Fibroblast of the aortic adventitia (primary cell): Measurements from ENCODE around the gene RUNDC3A. TPM values are rescaled to one million over a fixed set of nuclear protein-coding genes. Genes with fewer than 3 reads are reported as not detected.
A peak's percentile ranks its signal among the peaks of the same experiment; 100 is the strongest.

ENCODE experiments used
- DNase-seq: peaks from one replicate; pipeline ENCODE4 v3.0.0-alpha.2; 2010; ENCODE audit warnings: low read depth
- H3K4me3 ChIP-seq: 2 replicates; pipeline ENCODE4 v1.5.1; 2011; ENCODE audit warnings: low read depth, mild to moderate bottlenecking, control low read depth, low read length, moderate library complexity
- total RNA-seq: library from RNA; depleted of rRNA; stranded (reverse); fragments of >200 nt; gene quantifications from 2 replicates; pipeline ENCODE4 v1.2.3, GENCODE V29; 2012; ENCODE audit warnings: low replicate concordance
- TF ChIP-seq, protein P1 (sequence below): IDR thresholded peaks from 2 replicates; pipeline ENCODE4 v1.5.1; 2011; ENCODE audit warnings: mild to moderate bottlenecking, low read length, control low read depth, inconsistent platforms; ENCODE audit not compliant: insufficient read depth

RUNDC3A gene
- total RNA-seq, 1 donor: not detected

DNA sequence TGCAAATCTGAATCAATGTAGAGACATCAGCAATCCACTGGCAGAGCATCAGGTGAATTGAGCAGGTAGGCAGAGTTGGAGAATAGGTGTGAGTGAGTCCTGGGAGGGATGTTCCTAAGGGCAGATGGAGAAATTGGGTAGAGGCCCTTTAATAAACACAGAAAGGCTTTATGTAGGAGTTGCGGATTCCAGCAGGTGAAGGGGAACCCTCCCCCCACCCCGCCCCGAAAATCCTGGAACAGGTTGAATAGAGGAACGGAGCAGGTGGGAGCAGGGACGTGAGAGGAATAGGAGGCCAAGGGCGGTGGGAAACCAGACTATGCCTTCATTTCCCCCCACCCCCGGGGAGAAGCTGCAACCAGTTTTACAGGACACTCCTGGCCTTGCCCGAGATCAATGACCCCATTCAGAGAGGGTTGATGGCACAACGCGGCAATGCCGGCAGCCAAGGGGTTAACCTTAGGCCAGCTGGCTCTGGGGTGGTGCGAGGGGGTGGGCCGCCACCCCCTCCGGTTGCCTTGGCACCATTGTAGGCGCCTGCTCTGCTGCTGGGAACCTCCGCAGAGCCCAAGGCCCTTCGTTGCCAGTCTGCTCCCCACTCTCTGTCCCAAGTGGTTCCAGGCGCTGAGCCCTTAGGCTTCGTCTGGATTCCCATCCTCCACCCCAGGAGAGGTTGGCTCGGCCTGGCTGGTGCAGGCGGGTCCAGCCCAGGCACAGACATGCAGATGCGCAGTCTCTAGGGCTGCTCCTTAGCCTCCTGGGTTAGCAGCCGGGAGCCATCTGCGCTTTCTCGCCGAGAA, 814 bp upstream of the RUNDC3A start:
- DNase-seq: peak; percentile 37
- TF ChIP-seq, protein P1, sequence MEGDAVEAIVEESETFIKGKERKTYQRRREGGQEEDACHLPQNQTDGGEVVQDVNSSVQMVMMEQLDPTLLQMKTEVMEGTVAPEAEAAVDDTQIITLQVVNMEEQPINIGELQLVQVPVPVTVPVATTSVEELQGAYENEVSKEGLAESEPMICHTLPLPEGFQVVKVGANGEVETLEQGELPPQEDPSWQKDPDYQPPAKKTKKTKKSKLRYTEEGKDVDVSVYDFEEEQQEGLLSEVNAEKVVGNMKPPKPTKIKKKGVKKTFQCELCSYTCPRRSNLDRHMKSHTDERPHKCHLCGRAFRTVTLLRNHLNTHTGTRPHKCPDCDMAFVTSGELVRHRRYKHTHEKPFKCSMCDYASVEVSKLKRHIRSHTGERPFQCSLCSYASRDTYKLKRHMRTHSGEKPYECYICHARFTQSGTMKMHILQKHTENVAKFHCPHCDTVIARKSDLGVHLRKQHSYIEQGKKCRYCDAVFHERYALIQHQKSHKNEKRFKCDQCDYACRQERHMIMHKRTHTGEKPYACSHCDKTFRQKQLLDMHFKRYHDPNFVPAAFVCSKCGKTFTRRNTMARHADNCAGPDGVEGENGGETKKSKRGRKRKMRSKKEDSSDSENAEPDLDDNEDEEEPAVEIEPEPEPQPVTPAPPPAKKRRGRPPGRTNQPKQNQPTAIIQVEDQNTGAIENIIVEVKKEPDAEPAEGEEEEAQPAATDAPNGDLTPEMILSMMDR: no peak
- peak overlapping the region; percentile 62 for H3K4me3 ChIP-seq

DNA sequence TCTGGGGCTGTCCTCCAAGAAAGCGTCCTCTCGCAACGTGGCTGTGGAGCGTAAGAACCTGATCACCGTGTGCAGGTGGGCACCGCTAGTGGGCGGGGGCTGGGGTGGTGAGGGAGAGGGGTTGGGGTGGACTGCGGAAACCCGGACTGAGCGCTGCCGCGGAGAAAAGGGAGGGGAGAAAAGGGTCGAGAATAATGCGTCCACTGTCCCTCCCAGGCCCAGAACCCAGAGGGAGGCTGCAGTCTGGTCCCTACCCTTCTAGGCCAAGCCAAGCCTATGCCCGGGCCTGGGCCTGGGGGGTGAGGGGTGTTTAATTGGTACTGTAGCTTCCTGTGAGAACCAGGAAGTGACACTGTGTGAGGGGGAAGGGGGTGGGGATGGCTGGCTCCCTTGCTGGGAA, 464 bp downstream of the RUNDC3A start:
- no peak for DNase-seq
- no peak overlapping the region for H3K4me3 ChIP-seq
- TF ChIP-seq, protein P1: no peak

DNA sequence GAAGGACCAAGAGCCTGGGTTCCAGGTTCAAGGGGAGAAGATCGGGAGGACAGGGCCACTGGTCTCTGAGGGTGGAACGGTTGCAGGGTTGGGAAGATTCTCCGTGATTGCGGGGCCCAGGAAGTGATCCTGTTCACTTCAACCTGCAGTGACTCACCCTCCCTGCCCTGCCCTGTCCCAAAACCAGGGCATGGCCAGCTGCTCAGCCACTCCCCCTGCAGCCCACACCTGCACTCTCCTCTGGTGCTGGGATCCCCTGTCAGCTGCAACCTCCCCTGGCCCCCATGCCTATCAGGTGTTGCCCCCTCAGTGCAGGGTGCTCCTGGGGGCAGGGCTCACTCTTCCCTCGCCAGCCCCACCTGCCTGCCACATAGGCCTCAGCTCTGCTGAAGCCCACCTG, 1.1 kb downstream of the RUNDC3A start:
- DNase-seq: no peak
- TF ChIP-seq, protein P1: no peak
- no peak overlapping the region for H3K4me3 ChIP-seq

DNA sequence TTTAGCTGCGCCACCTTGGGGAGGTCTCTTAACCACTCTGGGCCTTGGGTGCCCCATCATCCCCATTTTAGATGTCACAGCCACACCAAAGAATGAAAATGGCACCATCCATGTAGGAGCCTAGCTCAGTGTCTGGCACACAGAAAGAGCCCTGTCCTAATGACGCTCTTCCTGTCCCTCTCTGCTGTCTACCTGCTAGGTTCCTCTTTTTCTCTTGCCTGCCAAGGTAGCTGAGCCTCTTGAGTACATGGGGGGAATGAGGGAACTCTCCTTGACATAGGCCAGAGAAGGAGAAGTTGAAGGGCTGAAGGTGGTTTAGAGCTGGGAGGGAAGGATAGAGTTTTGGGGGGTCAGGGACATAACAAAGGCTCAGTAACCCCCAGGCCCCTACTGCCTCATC, 1.8 kb downstream of the RUNDC3A start:
- no peak for DNase-seq
- no peak overlapping the region for H3K4me3 ChIP-seq
- TF ChIP-seq, protein P1: no peak

DNA sequence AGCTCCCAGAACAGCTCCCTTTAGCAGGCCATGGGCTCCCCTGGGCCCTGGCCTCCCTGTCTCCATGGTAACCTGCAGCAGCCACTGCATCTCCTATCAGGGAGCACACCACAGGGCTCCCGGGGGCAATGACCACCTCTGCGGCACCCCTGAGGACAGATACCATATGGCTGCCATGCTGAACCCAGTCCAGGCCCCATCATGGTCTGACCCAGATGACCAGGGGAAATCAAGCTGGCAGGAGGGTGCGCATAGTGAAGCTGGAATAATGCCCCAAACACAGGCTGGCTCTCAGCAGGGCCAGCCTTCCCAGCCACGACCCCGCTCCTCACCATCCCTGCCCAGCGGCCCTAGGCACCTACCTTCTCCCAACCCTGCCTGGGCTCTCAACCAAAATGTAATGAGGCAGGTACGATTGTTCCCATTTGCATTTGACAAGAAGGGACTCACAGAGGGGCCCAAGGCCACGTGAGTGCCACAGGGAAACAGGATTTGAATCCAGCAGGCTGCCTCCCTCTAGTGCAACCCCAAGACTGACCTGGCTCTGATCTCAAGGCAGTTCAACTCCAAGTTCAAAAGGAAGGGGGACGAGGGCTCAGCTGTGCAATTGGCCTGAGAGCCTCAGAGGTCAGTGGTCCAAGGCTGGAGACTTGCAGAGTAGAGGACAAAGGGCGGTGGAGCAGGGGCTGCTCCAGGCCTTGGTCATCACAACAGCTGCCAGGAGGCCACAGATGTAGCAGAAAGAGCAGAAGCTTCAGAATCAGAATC, 2.4 kb downstream of the RUNDC3A start:
- H3K4me3 ChIP-seq: no peak overlapping the region
- TF ChIP-seq, protein P1: no peak
- DNase-seq: no peak

DNA sequence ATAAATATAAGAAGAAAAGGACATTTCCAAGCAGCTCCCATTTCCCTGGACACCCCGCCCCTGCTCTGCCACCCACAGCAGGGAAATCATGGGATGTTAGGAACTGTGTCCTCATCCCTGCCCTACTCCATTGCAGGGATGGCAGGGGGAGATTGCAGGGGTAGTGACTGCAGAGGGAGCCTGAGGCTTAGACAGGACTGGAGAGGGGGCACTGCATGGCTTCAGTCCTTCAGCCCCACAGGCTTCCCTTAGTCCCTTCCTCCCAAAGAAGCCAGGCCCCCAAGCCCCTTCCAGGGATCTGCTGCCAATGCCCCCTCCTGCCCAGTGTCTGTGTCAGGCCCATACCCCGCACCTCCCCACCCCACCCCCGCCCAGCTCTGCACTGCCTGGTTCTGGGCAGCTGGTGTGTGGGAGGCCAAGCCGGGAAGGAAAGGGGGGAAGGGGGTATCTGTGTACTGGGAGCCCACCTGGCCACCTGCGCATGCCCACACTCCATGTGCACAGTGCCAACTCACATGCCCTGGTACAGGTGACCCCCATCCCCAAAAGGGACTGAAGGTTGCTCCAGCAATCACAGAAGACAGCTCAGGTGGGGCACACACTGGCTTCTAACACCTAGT, 3.3 kb downstream of the RUNDC3A start:
- H3K4me3 ChIP-seq: no peak overlapping the region
- DNase-seq: no peak
- TF ChIP-seq, protein P1: no peak
